PC-3 (cell line): Measurements from ENCODE around the gene ZFYVE27. TPM values are rescaled to one million over a fixed set of nuclear protein-coding genes. Genes with fewer than 3 reads are reported as not detected.

Source experiments
- ATAC-seq: fragments of 200-7000 bp; cut with Tn5 transposase; 2 replicates; pipeline ENCODE4 v1.9.1; 2020; ENCODE audit warnings: mild to moderate bottlenecking, moderate library complexity
- BruUV-seq: library from RNA; stranded (reverse); fragments of 400-500 nt; replicated peaks from 2 replicates; lab custom pipeline; 2021; lab: Mats Ljungman, UMichigan
- CTCF ChIA-PET: fragments of 300-600 bp; sonication (Branson Sonifier 250); formaldehyde crosslinking; loops from one replicate; lab custom pipeline; 2022; ENCODE audit warnings: antibody characterized with exemption; lab: Charles Lee
- POLR2A ChIA-PET: fragments of 300-600 bp; sonication (Branson Sonifier 250); formaldehyde crosslinking; loops from one replicate; lab custom pipeline; 2022; ENCODE audit warnings: antibody characterized with exemption; ENCODE audit not compliant: unreplicated experiment; lab: Charles Lee
- DNase-seq: peaks from one replicate; pipeline ENCODE4 v3.0.0-alpha.2; 2015
- H2AFZ ChIP-seq: fragments of 300-600 bp; sonication (generic); 2 replicates; pipeline ENCODE4 v1.6.0; 2016; ENCODE audit warnings: antibody characterized with exemption, low read length
- H3F3A ChIP-seq: fragments of 300-600 bp; sonication (generic); one replicate; pipeline ENCODE4 v1.6.0; 2017; ENCODE audit warnings: antibody characterized with exemption, low read length, control low read depth, mild to moderate bottlenecking; ENCODE audit not compliant: unreplicated experiment
- H3K27ac ChIP-seq: fragments of 300-600 bp; sonication (generic); 2 replicates; pipeline ENCODE4 v1.5.1; 2016; ENCODE audit warnings: mild to moderate bottlenecking, low read length
- H3K27me3 ChIP-seq: fragments of 300-600 bp; sonication (generic); 2 replicates; pipeline ENCODE4 v1.6.1; 2016; ENCODE audit warnings: low read length, mixed read lengths
- H3K36me3 ChIP-seq: fragments of 300-600 bp; sonication (generic); 2 replicates; pipeline ENCODE4 v1.6.1; 2016; ENCODE audit warnings: low read depth, mixed run types, low read length, mixed read lengths
- H3K4me1 ChIP-seq: fragments of 300-600 bp; sonication (generic); 2 replicates; pipeline ENCODE4 v1.5.1; 2016; ENCODE audit warnings: low read length; ENCODE audit not compliant: insufficient read depth
- H3K4me2 ChIP-seq: fragments of 300-600 bp; sonication (generic); 2 replicates; pipeline ENCODE4 v1.6.0; 2016; ENCODE audit warnings: low read length
- H3K4me3 ChIP-seq: fragments of 300-600 bp; sonication (generic); 2 replicates; pipeline ENCODE4 v1.5.1; 2016; ENCODE audit warnings: mild to moderate bottlenecking, low read length, mixed read lengths
- H3K79me2 ChIP-seq: fragments of 300-600 bp; sonication (generic); 2 replicates; pipeline ENCODE4 v1.6.1; 2017; ENCODE audit warnings: low read length, mixed read lengths
- H3K9ac ChIP-seq: fragments of 300-600 bp; sonication (generic); 2 replicates; pipeline ENCODE4 v1.6.0; 2016; ENCODE audit warnings: mild to moderate bottlenecking, low read length
- H3K9me2 ChIP-seq: fragments of 300-600 bp; sonication (generic); replicated peaks from 2 replicates; pipeline ENCODE4 v1.6.1; 2016; ENCODE audit warnings: mixed run types, low read length, mixed read lengths
- H3K9me3 ChIP-seq: fragments of 300-600 bp; sonication (generic); 2 replicates; pipeline ENCODE4 v1.6.1; 2016; ENCODE audit warnings: low read length, mixed read lengths
- H4K20me1 ChIP-seq: fragments of 300-600 bp; sonication (generic); 2 replicates; pipeline ENCODE4 v1.6.1; 2016; ENCODE audit warnings: low read length, mixed read lengths
- EZH2 ChIP-seq: fragments of 300-600 bp; sonication (generic); IDR thresholded peaks from one replicate; pipeline ENCODE4 v1.6.1; 2017; ENCODE audit warnings: antibody characterized with exemption, mild to moderate bottlenecking, low read length; ENCODE audit not compliant: unreplicated experiment
- EZH2phosphoT487 ChIP-seq: fragments of 300-600 bp; sonication (generic); IDR thresholded peaks from 2 replicates; pipeline ENCODE4 v1.6.1; 2018; ENCODE audit warnings: mild to moderate bottlenecking, antibody characterized with exemption, low read length, borderline replicate concordance
- intact Hi-C: fragments of 100-400 bp; cut with micrococcal nuclease; formaldehyde crosslinking; loops from 2 replicates; pipeline ENCODE4 v1.9.0; 2023
- total RNA-seq: library from RNA; depleted of rRNA; stranded (reverse); fragments of >200 nt; gene quantifications from 2 replicates; pipeline ENCODE4 v1.2.3, GENCODE V29; 2014
- TF ChIP-seq, protein P1 (sequence below): fragments of 300-600 bp; sonication (generic); conservative IDR thresholded peaks from 2 replicates; pipeline ENCODE4 v1.5.1; 2017; ENCODE audit warnings: antibody characterized with exemption, low read depth, mild to moderate bottlenecking, low read length

The ZFYVE27 gene
- total RNA-seq, 1 experiment from 2014 or later: 13.1 TPM

DNA sequence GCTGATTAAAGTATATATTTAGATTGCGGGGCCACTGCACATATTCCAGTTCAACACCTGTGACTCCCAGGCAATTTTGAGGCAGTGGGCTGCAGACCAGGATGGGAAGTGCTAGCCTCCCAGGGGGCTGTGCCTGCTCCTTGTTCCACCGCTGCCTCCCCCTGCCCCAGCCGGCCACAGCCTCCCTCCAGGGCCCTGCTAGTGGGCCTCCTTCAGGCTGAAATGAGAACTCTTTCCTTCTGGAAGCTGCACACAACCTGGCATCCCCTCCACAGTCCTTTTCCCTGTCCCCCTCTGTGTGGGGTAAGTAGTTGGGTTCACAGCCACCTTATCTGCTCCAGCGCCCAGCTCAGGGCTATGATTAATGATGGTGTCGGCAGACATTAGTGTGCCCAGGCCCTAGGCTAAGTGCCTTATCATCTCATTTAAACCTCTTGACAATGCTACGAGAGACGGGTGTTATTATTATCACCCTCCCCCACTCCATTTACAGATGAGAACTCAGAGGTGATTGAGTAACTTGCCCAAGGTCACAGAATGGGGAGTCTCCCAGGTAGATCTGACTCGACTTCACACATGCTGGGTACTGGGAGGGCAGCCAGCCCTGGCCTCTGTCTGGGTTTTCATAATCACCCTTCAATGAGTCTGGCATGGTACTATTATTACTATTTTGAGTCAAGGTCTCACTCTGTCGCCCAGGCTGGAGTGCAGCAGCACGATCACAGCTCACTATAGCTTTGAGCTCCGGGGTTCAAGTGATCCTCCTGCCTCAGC lies 45.7 kb downstream of the ZFYVE27 start:
- Histone ChIP-seq H3K36me3 (no peaks in the 10 kb centered on the region), H2AFZ (no peak overlapping the region), H3K79me2 (no peaks in the 10 kb centered on the region), H3F3A (no peaks in the 10 kb centered on the region), H3K4me2 (no peak overlapping the region), H3K9me2 (no peaks in the 10 kb centered on the region), H4K20me1 (no peaks in the 10 kb centered on the region), H3K4me3 (no peak overlapping the region), H3K27me3 (no peaks in the 10 kb centered on the region), H3K27ac (no peak overlapping the region), H3K4me1 (no peaks in the 10 kb centered on the region), H3K9ac (no peak overlapping the region), H3K9me3 (no peaks in the 10 kb centered on the region)
- no TSS peak for BruUV-seq
- TF ChIP-seq, protein P1, sequence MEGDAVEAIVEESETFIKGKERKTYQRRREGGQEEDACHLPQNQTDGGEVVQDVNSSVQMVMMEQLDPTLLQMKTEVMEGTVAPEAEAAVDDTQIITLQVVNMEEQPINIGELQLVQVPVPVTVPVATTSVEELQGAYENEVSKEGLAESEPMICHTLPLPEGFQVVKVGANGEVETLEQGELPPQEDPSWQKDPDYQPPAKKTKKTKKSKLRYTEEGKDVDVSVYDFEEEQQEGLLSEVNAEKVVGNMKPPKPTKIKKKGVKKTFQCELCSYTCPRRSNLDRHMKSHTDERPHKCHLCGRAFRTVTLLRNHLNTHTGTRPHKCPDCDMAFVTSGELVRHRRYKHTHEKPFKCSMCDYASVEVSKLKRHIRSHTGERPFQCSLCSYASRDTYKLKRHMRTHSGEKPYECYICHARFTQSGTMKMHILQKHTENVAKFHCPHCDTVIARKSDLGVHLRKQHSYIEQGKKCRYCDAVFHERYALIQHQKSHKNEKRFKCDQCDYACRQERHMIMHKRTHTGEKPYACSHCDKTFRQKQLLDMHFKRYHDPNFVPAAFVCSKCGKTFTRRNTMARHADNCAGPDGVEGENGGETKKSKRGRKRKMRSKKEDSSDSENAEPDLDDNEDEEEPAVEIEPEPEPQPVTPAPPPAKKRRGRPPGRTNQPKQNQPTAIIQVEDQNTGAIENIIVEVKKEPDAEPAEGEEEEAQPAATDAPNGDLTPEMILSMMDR: no peak
- TF ChIP-seq EZH2phosphoT487: no peak
- TF ChIP-seq EZH2: no peak
- CTCF ChIA-PET: no interaction called here
- DNase-seq: no peak
- intact Hi-C loops: no loop called here
- POLR2A ChIA-PET: no interaction called here
- no peak for ATAC-seq

DNA sequence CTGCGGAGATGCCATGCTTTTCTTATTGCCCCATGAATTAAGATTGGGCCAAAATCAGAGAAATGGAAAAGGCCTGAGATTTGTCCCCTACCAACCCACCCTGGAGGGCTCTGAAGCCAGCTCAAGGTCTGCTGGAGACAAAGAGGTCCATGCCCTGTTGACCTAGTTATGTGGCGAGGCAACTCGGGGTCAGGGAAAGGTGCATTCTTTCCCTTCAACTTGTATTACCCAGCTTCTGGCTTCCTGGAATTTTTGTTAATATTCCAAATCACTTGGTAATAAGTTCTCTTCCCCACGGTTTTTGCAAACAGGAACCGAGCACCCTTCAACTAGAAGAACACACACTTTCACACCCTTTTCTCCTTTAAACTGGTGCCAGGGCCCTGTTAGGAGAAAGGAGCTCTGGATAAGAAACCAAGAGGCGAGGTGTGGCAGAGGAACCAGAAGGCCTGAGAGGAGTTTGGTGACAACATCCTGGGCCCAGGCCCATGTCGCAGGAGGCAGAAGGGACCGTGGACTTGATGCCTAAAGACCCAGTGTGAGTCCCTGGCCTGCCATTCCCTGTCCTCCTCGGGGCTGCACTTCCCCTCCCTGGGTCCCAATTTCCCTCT lies 47.4 kb downstream of the ZFYVE27 start:
- Histone ChIP-seq H3K4me1 (no peaks in the 10 kb centered on the region), H3K27ac (no peak overlapping the region), H3K4me2 (no peak overlapping the region), H3K4me3 (no peak overlapping the region), H3K36me3 (no peaks in the 10 kb centered on the region), H3F3A (no peaks in the 10 kb centered on the region), H2AFZ (no peak overlapping the region), H3K9me3 (no peaks in the 10 kb centered on the region), H3K79me2 (no peaks in the 10 kb centered on the region), H3K9ac (no peak overlapping the region), H4K20me1 (no peaks in the 10 kb centered on the region), H3K9me2 (no peaks in the 10 kb centered on the region), H3K27me3 (no peaks in the 10 kb centered on the region)
- BruUV-seq: no TSS peak
- POLR2A ChIA-PET: no interaction called here
- intact Hi-C loops: no loop called here
- TF ChIP-seq, protein P1: no peak
- TF ChIP-seq EZH2 (no peak), EZH2phosphoT487 (no peak)
- ATAC-seq (no peak), DNase-seq (no peak)
- CTCF ChIA-PET: no interaction called here

DNA sequence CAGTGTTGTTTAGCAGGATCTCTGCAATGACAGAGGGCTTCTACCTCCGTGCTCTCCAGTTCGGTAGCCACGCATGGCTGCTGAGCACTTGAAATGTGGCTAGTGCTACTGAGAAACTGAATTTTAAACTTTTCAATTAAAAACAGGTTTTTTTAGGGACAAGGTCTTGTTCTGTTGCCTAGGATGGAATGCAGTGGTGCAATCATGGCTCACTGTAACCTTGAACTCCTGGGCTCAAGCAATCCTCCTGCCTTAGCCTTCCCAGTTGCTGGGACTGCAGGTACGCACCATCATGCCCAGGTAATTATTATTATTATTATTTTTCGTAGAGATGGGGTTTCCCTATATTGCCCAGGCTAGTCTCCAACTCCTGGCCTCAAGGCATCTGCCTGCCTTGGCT lies 48.3 kb downstream of the ZFYVE27 start:
- Histone ChIP-seq H3K9me3 (no peaks in the 10 kb centered on the region), H3K27ac (no peak overlapping the region), H3K4me2 (no peak overlapping the region), H3K4me1 (no peaks in the 10 kb centered on the region), H3K9ac (no peak overlapping the region), H4K20me1 (no peaks in the 10 kb centered on the region), H3K36me3 (no peaks in the 10 kb centered on the region), H3K9me2 (no peaks in the 10 kb centered on the region), H2AFZ (no peak overlapping the region), H3K27me3 (no peaks in the 10 kb centered on the region), H3K4me3 (no peak overlapping the region), H3F3A (no peaks in the 10 kb centered on the region), H3K79me2 (no peaks in the 10 kb centered on the region)
- intact Hi-C loops: no loop called here
- TF ChIP-seq EZH2 (no peak), EZH2phosphoT487 (no peak)
- TF ChIP-seq, protein P1: no peak
- POLR2A ChIA-PET: no interaction called here
- BruUV-seq: no TSS peak
- CTCF ChIA-PET: no interaction called here
- DNase-seq (no peak), ATAC-seq (no peak)
